Stimulated activated CD8-positive, alpha-beta memory T cell treated with anti-CD3 and anti-CD28 coated beads, Interleukin-15, amount 100 ng/mL, for 1 hour (primary cell): Measurements from ENCODE around the gene TAT.
A peak's percentile ranks its signal among the peaks of the same experiment; 100 is the strongest.
"Not testable (repeated sequence)": the region's sequence is repeated elsewhere in the genome, so short reads cannot be mapped to it uniquely, and the experiment has no call there.

Experiments used
- DNase-seq: peaks from one replicate; pipeline ENCODE4 v3.0.0-alpha.2; 2020; ENCODE audit warnings: low read depth

TAT gene

DNA sequence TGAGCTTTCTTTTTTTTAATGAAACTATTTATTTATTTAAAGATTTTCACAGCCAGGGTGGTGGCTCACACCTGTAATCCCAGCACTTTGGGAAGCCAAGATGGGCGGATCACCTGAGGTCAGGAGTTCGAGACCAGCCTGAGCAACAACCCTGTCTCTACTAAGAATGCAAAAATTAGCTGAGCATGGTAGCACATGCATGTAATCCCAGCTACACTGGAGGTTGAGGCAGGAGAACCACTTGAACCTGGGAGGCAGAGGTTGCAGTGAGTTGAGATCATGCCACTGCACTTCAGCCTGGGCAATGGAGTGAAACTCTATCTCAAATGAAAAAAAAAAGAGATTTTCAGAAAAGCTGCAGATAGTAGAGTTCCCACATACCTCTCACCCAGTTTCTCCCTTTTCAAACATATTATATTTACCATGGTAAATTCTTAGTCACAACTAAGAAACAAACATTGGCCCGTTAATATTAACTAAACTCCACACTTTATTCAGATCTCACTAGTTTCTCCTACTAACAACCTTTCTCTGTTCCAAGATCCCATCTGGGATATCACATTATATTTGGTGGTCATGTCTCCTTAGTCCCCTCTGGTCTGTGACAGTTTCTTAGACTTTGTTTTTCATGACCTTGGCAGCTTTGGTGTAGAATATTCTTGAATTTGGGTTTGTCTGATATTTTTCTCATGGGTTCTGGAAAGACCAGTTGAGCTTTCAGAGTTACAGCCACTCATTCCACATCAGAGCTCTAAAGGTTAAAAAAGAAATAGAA, 7.8 kb upstream of the TAT start:
- no peak for DNase-seq

DNA sequence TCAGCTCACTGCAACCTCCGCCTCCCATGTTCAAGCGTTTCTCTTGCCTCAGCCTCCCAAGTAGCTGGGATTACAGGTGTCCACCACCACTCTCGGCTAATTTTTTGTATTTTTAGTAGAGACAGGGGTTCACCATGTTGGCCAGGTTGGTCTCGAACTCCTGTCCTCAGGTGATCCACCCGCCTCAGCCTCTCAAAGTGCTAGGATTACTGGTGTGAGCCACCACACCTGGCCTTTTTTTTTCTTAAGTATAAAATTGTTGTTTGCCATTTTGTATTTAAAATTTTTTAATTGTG, 5.6 kb upstream of the TAT start:
- not testable (repeated sequence) for DNase-seq

DNA sequence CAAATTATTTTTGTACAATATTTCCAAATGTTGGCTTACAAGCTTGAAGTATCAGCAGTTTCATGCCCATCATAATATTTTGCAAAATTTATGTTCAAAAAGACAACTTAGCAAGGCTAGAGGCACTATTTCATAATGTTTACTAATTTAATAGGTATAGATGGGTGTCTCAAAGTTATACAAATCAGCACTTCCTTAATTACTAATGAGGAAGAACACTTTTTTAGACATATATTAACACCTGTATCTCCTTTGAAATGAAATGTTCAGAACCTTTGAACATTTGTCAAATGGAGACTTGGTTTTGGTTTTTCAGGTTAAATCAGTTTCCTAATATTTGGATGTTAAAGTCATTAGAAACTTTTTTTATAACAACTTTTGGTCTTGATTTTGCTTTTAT, 2.2 kb downstream of the TAT start:
- DNase-seq = no peak

DNA sequence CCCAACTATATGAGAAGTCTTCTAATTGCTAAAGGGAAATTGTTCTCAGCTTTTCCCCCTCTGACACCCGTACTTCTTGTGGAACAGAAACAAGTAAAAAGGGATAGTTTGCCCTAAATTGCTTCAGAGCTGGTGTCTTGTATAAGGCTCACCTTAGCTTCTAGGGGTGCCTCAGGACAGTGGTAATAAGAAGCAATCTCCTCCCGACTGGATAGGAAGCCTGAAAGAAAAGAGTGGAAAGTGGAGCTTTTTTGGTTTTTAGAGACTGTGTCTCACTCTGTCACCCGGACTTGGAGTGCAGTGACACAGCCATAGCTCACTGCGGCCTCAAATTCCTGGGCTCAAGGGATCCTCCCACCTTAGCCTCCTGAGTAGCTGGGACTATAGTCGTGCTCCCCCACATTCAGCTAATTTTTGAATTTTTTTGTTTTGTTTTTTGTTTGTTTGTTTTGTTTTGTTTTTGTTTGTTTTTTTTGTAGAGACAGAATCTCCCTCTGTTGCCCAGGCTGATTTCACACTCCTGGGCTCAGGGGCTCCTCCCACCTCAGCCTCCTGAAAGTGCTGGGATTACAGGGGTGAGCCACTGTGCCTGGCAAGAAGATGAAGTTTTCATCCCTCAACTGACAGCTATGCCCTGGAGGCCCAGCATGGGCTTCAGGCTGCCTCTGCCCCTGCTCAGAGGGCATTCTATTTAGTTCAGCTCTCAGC, 3.4 kb downstream of the TAT start:
- DNase-seq = no peak

DNA sequence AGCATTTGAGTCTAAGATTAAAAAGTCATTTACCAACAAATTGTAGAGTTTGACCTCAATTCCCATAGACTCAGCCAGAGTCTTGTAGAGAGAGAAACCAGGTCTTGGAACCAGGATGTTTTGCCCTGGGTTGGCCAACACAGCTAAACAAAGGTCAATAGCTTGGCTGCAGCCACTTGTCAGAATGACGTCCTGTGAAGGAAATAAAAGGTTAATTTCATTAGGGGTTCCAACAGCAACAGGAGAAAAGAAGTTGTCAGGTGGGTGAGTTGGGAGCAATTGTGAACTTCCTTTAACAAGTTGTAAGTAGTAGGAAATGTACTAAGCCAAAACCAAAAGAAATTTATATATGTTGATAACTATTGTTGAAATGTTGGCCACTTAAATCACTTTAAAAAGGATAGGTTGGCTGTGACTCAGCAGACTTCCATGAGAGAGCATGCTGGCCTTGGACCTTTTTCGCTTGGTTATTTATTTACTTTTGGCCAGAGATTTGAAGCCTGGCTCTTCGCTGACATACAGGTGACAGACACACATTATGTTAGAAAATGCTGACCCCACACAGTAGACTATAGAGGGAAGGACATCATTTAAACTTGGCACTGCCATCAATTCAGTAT, 4.3 kb downstream of the TAT start:
- no peak for DNase-seq

DNA sequence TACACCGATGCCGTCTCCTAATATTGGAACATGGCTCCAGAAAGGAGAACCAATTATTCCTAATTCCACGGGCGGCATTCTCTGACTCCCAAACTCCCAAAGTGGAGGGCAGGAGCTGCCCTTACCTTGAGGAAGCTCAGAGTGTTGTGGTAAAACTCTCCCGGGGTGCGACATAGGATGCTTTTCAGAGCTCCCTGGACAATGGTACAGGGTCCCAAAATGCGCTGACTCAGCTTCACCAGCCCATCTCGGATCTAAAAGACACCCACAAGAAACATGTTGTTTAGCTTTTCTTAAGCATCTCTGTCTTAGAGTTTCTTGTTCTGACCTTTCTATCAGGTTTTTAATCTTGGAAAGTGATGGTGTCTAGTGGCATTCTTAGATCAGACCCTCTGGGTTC, 6.7 kb downstream of the TAT start:
- DNase-seq = no peak

DNA sequence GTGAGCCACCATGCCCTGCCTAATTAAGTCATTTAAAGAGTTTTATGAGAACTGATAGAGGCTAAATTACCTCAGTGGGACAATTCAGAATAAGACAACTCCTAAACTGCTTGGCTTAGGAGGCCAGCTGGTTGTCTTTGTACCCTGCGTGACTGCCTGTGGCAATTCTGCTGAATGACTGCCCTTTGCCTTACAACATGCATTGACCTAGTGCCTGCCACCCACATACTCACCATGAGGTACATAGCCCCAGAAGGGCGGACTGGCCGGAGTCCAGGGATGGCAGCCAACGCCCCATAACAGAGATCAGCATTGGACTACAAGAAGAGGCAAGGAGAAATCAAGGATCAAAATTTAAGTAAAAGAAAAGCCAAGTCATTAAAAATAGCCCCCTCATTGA, 7.3 kb downstream of the TAT start:
- no peak for DNase-seq

DNA sequence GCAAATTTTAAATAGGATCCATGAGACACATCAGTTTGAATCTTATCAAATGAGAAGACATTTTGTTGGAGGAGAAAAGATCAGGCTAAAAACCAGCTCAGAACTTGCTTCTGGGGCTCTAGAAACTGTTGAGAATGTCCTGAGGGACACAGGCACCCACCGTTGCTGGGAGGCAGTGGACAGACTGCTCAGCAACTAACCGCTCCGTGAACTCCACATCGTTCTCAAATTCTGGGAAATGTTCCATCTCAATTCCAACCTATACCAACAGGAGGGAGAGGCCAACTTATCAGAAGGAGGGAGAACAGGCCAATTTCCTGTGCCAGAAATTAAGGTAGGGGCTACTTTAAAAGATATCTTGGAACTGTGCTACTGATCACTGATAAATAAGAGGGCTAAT, 8.3 kb downstream of the TAT start:
- no peak for DNase-seq

DNA sequence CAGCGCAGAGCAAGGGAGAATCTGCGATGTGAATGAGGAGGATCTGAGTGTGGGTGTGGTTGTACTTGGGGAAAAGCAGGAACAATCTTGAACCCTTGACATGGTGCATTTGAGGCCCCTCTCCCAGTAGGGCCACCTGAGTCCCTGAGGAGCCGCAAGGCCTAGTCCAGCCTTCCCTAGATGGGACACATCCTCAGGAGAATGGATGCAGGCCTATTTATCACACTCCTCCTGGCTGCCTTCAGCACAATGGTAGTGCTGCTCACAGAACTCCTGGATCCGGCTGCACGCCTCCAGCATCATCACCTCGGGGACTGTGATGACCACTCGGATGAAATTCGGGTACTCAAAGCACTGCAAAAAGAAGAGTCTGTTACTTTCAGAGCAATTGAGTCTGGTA, 9.0 kb downstream of the TAT start:
- no peak for DNase-seq

DNA sequence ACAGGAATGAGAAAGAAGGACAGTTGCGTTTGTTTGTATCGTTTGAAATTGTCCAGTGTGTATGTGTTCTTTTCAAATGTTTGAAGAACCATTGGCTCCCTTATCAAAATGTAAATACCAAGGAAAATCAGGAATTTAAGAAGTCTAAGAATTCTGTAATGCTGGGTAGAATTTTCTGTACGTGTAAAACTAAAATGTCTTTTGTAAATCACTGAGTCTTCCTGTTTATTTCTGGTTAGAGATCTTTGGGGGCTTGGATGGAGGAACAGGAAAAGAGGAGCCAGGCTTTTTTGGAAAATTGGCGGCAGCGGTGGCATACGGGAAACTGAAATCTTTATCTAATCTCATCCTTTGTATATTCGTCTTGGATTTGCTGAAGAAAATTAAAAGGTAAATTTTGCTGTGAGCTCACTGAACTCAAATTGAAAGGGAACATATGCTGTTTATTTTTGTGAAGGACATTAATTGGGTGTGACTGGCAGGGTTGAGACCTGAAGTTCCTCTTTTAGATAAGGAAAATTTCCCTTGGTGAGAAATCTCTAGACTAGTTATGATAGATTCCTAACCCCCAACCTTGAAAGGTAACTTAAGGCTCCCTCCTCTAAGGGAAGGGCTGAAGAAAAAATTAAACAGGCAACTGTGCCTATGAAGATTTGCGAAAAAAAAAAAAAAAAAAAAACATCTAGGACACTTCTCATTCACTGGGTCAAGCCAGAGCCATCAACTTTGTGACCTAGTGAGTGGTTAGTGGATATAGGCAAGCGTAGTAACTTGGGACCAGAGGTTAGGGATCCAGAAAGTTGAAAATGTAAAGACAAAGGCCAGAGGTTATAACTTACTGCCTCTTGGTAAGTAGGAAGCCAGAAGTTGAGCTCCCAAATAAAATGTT, 10.8 kb downstream of the TAT start:
- DNase-seq = no peak

DNA sequence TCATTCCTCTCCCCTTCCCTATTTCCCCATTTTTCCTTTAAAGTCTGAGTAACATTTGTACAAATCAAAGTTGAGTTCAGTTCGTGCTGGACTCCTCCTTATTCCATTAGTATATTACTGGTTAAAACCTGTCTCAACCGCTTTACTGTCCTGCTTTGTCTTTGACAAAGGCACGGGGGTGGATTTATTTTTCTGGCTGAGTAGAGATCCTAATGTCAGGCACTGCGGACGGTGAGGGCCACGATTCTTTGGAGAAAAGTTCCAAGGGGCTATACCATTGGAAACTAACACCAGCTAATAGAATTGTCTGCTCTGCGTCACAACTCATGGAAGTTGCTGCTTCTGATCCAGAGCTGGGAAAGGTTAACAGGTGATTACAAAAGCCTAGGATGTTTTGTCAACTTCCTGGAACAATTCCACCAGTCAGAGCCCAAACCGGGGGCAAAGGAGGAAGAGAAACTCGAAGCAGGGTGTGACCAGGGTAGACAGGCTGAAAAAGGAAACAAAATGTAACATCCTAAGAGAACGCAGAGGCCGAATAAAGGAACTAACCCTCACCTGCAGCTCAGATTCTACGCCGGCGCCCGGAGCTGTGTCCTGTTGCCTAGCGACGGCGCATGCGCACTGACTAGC, 12.4 kb downstream of the TAT start:
- DNase-seq = no peak

DNA sequence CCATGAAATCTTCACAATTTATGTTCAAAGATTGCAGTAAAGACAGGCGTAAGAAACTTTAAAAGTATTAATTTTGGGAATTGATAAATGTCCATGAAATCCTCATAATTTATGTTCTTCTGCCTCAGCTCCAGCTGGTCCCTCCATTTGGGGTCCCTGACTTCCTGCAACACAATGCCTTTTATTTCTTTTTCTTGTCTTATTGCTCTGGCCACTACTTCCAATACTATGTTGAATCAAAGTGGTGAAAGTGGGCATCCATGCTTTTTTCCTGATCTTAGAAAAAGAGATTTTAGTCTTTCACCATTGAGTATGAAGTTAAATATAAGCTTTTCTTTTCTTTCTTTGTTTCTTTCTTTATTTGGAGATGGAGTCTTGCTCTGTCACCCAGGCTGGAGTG, 14.3 kb downstream of the TAT start:
- no peak for DNase-seq

DNA sequence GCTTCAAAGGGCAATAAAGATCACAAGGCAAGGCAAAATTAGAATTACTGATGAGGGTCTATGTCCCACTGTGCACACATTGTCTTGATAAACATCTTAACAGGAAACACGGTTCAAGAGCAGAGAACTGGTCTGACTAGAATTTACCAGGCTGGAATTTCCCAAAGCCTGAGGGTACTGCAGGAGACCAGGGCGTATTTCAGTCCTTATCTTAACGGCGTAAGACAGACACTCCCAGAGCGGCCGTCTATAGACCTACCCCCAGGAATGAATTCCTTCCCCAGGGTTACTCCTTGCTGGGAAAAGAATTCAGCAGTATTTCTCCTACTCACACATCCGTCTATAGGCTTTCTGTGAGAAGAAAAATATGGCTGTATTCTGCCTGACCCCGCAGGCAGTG, 15.0 kb downstream of the TAT start:
- DNase-seq = not testable (repeated sequence)

DNA sequence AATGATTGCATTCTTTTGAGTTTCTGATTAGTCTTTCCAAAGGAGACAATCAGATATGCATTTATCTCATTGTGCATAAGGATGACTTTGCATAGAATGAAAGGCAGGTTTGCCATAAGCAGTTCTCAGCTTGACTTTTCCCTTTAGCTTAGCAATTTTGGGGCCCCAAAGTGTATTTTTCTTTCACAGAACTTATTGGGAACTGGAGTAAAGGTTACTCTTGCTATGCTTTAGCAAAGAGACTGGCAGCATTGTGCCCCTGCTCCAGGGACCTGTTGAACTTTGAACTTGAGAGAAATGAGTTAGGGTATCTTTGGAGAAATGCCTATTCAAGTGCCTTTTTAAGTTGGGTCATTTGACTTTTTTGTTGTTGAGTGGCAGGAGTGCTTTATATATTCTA, 17.0 kb downstream of the TAT start:
- DNase-seq = no peak

DNA sequence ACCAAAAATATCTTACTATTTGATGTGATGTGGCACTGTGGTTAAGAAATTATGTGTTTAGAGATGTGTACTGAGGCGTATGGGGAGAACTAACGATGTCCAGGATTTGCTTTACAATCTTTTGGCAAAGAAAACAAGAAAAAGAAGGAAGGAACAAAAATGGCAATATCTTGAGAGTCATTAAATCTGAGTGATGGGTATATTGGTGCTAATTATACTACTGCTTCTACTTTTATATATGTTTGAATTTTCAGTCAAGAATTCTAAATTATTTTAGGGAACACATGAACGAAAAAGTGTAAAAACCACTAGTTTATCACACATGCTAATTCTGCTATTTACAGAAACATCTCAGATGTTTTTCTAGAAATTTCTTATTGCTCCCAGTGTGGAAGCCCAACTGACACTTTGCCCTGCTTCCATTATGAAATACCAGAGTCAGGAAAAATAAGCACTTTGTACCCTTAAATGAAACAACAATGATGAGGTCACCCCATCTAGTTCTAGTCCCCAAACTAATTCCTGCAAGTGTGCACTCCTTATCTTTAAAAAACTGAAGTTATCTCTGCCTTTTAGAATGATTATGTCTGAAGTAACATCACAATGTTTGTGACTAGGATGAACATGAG, 18.8 kb downstream of the TAT start:
- DNase-seq = no peak

DNA sequence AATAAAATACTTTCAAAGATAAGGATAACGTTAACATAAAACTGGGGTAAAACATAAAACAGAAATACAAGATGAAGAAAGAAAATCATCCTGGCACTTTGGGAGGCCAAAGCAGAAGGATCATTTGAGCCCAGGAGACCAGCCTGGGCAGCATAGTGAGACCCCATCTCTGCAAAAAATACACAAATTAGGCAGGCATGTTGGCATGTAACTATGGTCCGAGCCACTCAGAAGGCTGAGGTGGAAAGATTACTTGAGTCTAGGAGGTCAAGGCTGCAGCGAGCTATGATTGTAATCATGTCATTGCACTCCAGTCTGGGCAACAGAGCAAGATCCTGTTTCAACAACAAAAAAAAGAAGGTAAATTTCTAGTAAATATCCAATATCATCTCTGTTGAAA, 19.6 kb downstream of the TAT start:
- DNase-seq = no peak

DNA sequence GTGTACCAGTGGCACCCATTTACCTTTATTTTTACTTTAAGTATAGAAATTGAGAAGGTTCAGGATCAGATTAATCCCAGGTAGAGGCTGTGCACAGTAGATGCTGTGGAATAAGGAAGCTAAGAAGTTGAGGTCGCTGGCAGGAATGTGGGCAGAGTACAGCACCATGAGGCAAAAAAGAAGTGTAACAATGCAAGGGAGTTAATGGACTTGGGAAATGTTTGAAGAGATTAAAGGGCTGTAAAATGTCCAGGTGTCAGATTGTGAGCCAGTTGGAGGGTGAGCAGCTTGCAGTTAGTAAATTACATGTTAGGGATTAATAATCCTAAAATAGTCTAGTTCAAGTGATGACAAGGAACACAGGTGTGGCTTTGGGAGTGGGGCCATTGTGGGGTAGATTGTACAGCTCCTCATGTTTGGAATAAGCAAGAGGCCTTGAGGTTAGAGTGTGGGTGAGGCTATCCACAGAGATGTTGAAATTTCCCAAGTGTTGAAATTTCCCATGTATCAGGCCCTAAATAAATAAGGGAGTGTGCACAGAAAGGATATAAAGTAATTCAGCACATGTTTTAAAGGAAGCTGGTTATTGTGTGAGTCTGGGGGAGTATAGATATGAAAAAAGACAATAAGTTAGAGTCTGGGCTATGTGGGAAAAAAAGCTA, 21.5 kb downstream of the TAT start:
- DNase-seq = no peak

DNA sequence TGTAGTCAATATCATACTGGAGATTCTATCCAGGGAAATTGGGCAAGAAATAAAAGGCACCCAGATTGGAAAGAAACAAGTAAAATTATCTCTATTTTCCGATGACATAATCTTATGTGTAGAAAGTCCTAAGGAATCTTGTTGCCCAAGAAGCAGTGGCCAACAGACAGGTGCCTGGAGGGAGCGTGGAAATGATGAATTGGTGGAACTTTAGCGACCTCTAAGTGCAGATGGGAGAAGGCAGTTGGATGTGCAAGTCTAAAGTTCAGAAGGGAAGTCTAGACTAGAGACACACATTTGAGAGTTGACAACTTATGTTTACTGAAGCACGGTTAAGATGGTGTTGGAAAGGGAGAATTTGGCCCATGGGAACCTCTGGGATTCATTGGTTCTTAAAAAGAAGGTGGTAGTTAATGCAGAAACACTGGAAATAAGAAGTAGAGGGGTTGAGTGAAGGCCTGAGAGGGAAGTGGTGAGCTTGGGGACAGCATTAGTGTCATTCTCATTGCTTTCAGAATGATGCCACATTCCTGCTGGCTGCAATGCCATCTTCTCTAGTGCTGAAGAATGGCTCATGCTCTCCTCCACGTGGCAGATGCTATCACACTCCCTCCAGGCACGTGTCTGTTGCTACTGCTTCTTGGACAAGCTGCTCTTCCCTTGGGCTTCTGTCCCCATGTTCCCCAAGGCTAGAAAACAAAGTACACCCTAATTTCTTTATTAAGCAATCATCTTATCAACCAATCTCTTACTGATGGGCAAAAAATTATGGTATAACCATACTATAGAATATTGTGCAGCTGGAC, 24.0 kb downstream of the TAT start:
- no peak for DNase-seq

DNA sequence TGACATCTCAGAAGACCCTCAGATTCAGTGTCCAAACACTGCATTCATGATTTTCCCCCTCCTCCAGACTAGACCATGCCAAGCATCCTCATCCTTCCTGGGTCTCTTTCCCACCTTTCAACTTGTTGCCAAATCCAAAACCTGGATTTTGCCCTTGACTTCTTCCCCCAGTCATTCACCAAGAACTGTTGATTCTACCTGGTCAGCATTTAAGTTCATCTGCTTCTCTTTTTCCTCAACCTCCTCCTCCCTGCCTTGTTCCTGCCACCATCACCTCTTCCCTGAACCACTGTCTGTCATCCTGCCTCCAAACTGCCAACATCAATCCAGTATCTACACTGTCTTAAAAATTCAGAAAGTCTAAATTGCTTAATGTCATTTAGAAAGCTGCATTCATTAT, 29.7 kb downstream of the TAT start:
- DNase-seq = no peak

DNA sequence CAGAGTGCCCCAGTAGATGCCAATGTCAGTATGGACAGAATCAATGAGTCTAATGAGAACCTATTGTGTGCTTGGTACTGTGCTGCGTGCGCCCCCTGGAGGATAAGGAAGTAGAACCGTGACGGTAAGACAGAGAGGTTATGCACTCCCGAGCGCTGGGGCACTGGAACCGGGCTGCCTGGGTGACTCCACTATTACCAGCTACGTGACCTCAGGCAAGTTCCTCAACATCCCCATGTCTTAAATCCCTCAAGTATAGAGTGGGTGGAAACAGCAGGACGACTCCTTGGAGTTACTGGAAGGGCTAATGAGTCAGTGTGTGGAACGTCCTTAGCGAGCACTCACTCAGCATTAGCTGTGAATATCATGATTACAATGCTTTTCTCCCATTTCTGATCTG, 34.5 kb downstream of the TAT start:
- peak; percentile 17 for DNase-seq
